ENCODE data around the gene SMIM45.

Gene SMIM45

DNA sequence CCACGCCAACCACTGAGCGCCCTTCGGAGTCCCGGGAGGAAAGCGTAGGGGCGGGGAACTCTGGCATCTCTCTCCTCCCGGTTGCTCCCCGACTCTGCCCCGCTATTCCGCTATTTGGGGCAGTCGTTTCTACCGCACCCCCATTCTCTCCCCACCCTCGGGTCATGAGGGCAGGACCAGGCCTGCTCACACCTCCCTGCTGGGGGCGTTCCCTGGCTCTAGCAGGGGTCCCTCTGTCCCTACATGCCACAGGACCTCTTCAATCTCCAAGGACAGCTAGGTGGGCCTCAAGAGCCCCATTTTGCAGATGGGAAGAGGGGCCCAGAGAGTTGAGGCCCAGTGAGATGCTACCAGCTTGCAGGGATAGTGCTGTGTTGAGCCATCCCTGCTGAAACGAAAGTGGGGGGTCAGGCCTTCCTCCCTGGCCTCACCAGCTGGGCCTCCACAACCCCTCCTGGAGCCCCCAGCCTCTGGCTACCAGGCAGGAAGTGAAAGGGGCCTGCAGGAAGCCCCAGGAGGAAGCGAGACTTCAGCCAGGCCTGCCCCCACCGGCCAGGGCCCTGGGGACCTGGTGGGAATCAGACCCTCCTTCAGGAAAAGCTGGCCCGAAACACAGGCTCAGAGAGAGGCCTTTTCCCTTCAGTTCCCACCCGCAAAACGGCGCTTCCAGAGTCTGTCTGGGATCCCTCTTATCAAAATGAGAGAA is 31.5 kb upstream of the SMIM45 start:
- DNase-seq (no peak), ATAC-seq (peak in 2 of 4 donors; percentile 4 to 18)
- Histone ChIP-seq H3K4me3 (no peak overlapping the region), H3K27me3 (peaks cover 2 to 4% of the 10 kb centered on the region in 2 donors), H3K9me3 (no peaks in the 10 kb centered on the region), H3K4me1 (peaks cover 0 to 7% (median 0%) of the 10 kb centered on the region in 4 donors), H3K27ac (no peak overlapping the region), H3K36me3 (no peaks in the 10 kb centered on the region)
- intact Hi-C loops (cut with DNase I) = no loop called here
- TF ChIP-seq, protein P1, sequence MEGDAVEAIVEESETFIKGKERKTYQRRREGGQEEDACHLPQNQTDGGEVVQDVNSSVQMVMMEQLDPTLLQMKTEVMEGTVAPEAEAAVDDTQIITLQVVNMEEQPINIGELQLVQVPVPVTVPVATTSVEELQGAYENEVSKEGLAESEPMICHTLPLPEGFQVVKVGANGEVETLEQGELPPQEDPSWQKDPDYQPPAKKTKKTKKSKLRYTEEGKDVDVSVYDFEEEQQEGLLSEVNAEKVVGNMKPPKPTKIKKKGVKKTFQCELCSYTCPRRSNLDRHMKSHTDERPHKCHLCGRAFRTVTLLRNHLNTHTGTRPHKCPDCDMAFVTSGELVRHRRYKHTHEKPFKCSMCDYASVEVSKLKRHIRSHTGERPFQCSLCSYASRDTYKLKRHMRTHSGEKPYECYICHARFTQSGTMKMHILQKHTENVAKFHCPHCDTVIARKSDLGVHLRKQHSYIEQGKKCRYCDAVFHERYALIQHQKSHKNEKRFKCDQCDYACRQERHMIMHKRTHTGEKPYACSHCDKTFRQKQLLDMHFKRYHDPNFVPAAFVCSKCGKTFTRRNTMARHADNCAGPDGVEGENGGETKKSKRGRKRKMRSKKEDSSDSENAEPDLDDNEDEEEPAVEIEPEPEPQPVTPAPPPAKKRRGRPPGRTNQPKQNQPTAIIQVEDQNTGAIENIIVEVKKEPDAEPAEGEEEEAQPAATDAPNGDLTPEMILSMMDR (IDR thresholded peaks at IDR 0.05) = no peak
- no peak for TF ChIP-seq POLR2A (IDR thresholded peaks at IDR 0.05)
- WGBS (ENCODE audit: insufficient coverage, low coverage, low lambda C conversion rate, missing lambda C conversion rate) = 68% methylated on average over 5 of the region's 21 CpGs

DNA sequence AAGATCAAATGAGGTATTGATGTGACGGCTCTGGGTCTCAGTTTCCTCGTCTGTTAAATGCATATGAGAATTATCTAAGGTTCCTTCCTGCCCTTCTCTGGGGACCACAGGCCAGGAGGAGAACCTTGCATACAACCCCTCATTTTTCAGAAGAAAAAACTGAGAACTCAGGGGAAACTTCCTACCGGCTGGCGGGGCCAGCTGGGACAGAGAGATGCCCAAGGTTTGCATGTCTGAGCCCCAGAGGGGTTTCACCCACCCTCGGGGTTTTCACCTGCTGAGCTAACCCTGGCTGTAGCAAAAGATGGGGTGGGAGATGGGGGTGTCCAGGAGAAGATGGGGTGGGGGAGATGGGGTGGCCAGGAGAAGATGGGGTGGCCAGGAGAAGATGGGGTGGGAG is 29.6 kb upstream of the SMIM45 start:
- intact Hi-C loops (cut with DNase I) = no loop called here

DNA sequence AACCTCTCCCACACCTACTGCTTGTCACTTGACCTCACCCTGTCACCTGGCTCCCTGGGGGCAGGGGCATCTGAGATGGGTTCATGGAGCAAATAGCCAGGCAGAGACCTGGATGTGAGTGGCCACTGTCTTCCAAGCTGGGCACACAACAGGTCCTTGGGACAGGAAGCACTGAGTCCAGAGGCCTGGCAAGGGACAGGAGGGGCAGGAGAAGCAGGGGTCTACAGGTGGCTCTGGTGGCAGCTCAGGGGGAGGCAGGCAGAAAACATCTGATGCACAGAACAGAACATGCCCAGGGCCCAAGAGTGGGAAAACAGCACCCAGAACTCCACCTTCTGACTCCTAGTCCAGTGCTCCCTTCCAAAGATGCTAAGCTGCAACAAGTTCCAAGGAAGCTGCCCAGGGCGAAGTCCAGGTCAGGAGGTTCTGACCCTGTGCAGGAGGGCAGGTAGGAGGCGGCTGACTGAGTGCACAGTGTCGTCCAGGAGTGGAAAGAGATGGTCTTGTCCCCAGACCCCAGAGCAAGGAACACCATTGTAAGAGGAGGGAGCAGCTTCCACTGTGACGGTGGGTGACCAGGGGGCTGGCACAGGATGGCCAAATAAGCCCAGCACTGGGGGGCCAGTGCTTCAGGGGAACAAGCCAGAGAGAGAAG is 28.9 kb upstream of the SMIM45 start:
- H3K4me1 ChIP-seq = peaks cover 0 to 16% (median 0%) of the 10 kb centered on the region in 4 donors
- TF ChIP-seq, protein P1 (IDR thresholded peaks at IDR 0.05) = no peak
- no peak for TF ChIP-seq POLR2A (IDR thresholded peaks at IDR 0.05)
- H3K4me3 ChIP-seq = no peak overlapping the region
- DNase-seq (no peak), ATAC-seq (no peak)
- H3K9me3 ChIP-seq = no peaks in the 10 kb centered on the region
- no peaks in the 10 kb centered on the region for H3K27me3 ChIP-seq
- intact Hi-C loops (cut with DNase I) = no loop called here
- 93% methylated on average over 2 of the region's 4 CpGs for WGBS (ENCODE audit: insufficient coverage, low coverage, low lambda C conversion rate, missing lambda C conversion rate)
- H3K27ac ChIP-seq = no peak overlapping the region
- no peaks in the 10 kb centered on the region for H3K36me3 ChIP-seq

More for the DNA sequence above, 29.6 kb upstream of the SMIM45 start:
- Histone ChIP-seq H3K27me3 (no peaks in the 10 kb centered on the region), H3K9me3 (no peaks in the 10 kb centered on the region), H3K4me3 (no peak overlapping the region), H3K27ac (no peak overlapping the region), H3K4me1 (peaks cover 0 to 16% (median 0%) of the 10 kb centered on the region in 4 donors), H3K36me3 (no peaks in the 10 kb centered on the region)
- DNase-seq = no peak
- ATAC-seq = no peak
- 83% methylated on average over 5 of the region's 5 CpGs for WGBS (ENCODE audit: insufficient coverage, low coverage, low lambda C conversion rate, missing lambda C conversion rate)
- no peak for TF ChIP-seq POLR2A (IDR thresholded peaks at IDR 0.05)
- TF ChIP-seq, protein P1 (IDR thresholded peaks at IDR 0.05) = no peak

- Histone ChIP-seq H3K36me3 (no peaks in the 10 kb centered on the region), H3K9me3 (no peaks in the 10 kb centered on the region), H3K4me3 (no peak overlapping the region), H3K27me3 (no peaks in the 10 kb centered on the region), H3K4me1 (peaks cover 0 to 16% (median 0%) of the 10 kb centered on the region in 4 donors), H3K27ac (no peak overlapping the region)
- intact Hi-C loops (cut with DNase I) = no loop called here
- 97% methylated on average over 6 of the region's 14 CpGs for WGBS (ENCODE audit: insufficient coverage, low coverage, low lambda C conversion rate, missing lambda C conversion rate)
- ATAC-seq (no peak), DNase-seq (no peak)
- no peak for TF ChIP-seq POLR2A (IDR thresholded peaks at IDR 0.05)
- TF ChIP-seq, protein P1 (IDR thresholded peaks at IDR 0.05) = no peak
Observed at GRCh38 chr22:41923595-41924276, 28.2 kb upstream of the SMIM45 start.
